Duodenal mucosa (tissue), 2 donors: ENCODE results near the gene SHISA5.

Experiments used
- H3K27ac ChIP-seq: one replicate; pipeline ENCODE4 v1.7.0; 2013; ENCODE audit warnings: low read depth, low read length
- H3K27me3 ChIP-seq, 2 donors: one replicate each; pipeline ENCODE4 v1.7.0; 2013; ENCODE audit warnings: low read length in 2 of 2, control low read depth in 1 of 2; ENCODE audit not compliant: insufficient read depth in 2 of 2, control insufficient read depth in 1 of 2
- H3K36me3 ChIP-seq, 2 donors: one replicate each; pipeline ENCODE4 v1.7.0; 2013; ENCODE audit warnings: low read length in 2 of 2, control low read depth in 1 of 2; ENCODE audit not compliant: insufficient read depth in 2 of 2, control insufficient read depth in 1 of 2
- H3K4me1 ChIP-seq, 2 donors: one replicate each; pipeline ENCODE4 v1.7.0; 2013; ENCODE audit warnings: low read length in 2 of 2, control low read depth in 1 of 2; ENCODE audit not compliant: insufficient read depth in 2 of 2, control insufficient read depth in 1 of 2
- H3K4me3 ChIP-seq, 2 donors: one replicate each; pipeline ENCODE4 v1.7.0; 2013; ENCODE audit warnings: low read length in 2 of 2, low read depth in 1 of 2
- H3K9ac ChIP-seq, 2 donors: one replicate each; pipeline ENCODE4 v1.7.0; 2013; ENCODE audit warnings: low read length in 2 of 2, low read depth in 1 of 2
- H3K9me3 ChIP-seq, 2 donors: one replicate each; pipeline ENCODE4 v1.7.0; 2013; ENCODE audit warnings: low read length in 2 of 2, control low read depth in 1 of 2; ENCODE audit not compliant: control insufficient read depth in 1 of 2

SHISA5 gene

DNA sequence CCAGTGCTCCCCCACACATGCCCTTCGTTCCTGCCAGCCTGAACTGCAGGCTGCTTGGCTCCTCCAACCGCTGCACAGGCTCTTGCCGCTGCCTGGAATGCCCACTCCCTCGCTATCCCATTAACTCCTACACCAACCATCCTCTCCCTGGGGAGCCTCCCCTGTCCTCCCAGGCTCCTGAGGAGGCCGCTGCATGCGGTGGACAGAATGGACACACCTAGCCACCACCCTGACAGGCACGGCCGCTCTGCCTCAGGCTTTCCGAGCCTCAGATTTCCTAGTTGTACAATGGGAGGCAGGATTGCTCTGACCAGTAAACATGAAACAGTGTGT is 76.4 kb downstream of the SHISA5 start:
- Histone ChIP-seq H3K36me3 (peaks cover 7% of the 10 kb centered on the region in 2 donors), H3K9me3 (no peaks in the 10 kb centered on the region), H3K4me3 (peak overlapping the region; percentile 65 to 72), H3K27me3 (no peaks in the 10 kb centered on the region), H3K9ac (peak overlapping the region; percentile 75 to 76), H3K27ac (peak overlapping the region; percentile 4), H3K4me1 (peaks cover 40 to 48% of the 10 kb centered on the region in 2 donors)

GRCh38 chr3:48426944-48427629 is 76.9 kb downstream of the SHISA5 start:
- Histone ChIP-seq H3K4me1 (peaks cover 40 to 44% of the 10 kb centered on the region in 2 donors), H3K27ac (no peak overlapping the region), H3K9ac (peak overlapping the region; percentile 75 to 76), H3K4me3 (peak overlapping the region; percentile 65 to 72), H3K36me3 (peaks cover 6% of the 10 kb centered on the region in 2 donors), H3K9me3 (no peaks in the 10 kb centered on the region), H3K27me3 (no peaks in the 10 kb centered on the region)

DNA sequence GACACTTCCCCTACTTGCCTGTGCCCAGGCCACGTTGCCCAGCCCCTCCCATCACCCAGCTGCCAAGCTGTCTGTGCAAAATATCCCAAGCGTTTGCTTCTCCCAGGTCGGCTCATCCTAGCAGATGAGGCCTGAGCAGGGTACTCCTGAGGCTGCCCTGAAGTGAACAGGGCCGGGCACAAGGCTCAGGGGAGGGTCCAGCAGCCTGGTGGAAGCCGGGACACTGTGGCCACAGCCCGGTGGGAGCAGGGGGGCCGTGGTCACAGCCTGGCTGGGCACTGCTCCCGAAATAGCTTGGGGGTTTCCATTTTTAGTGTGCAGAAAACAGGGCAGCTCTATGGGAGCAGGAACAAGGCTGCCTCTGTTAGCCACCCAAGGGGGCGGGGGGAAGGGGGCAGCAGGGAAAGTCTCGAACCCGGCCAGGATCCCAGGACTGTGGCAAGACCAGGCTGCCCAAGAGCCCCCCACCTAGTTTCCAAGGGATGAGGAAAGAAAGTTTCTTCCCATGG is 77.5 kb downstream of the SHISA5 start:
- H3K4me3 ChIP-seq, result peak overlapping the region; percentile 65 to 72
- H3K9me3 ChIP-seq, result no peaks in the 10 kb centered on the region
- no peaks in the 10 kb centered on the region for H3K27me3 ChIP-seq
- peaks cover 40 to 44% of the 10 kb centered on the region in 2 donors for H3K4me1 ChIP-seq
- H3K36me3 ChIP-seq, result peaks cover 6 to 10% of the 10 kb centered on the region in 2 donors
- H3K27ac ChIP-seq, result no peak overlapping the region
- no peak overlapping the region for H3K9ac ChIP-seq

DNA sequence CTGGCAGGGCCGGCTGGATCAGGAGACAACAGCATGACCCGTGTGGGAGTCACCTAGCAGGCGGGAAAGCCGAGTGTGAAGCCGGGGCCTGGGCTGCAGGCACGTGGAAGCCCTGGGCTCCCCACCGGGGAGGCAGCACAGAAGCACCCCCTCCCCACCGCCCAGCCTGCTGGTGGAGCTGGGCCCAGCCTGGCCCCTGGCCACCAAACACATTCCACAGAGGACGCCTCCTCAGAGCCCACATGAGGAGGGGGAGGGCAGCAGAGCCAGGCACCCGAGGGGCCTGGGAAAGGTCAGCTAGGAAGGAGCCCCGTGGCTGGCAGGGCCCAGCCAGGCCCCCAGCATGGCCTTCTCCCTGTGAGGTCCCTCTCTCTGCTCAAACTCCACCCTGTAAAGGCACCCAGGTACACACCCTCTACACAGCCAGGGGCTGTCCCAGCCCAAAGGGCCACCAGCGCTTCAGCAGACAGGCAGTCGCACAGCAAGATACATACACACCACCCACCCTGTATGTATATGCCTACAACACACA is 78.6 kb downstream of the SHISA5 start:
- no peaks in the 10 kb centered on the region for H3K27me3 ChIP-seq
- no peak overlapping the region for H3K9ac ChIP-seq
- no peaks in the 10 kb centered on the region for H3K9me3 ChIP-seq
- H3K4me1 ChIP-seq, result peaks cover 34% of the 10 kb centered on the region in 2 donors
- H3K4me3 ChIP-seq, result no peak overlapping the region
- H3K27ac ChIP-seq, result peak overlapping the region; percentile 25
- peaks cover 9 to 15% of the 10 kb centered on the region in 2 donors for H3K36me3 ChIP-seq

DNA sequence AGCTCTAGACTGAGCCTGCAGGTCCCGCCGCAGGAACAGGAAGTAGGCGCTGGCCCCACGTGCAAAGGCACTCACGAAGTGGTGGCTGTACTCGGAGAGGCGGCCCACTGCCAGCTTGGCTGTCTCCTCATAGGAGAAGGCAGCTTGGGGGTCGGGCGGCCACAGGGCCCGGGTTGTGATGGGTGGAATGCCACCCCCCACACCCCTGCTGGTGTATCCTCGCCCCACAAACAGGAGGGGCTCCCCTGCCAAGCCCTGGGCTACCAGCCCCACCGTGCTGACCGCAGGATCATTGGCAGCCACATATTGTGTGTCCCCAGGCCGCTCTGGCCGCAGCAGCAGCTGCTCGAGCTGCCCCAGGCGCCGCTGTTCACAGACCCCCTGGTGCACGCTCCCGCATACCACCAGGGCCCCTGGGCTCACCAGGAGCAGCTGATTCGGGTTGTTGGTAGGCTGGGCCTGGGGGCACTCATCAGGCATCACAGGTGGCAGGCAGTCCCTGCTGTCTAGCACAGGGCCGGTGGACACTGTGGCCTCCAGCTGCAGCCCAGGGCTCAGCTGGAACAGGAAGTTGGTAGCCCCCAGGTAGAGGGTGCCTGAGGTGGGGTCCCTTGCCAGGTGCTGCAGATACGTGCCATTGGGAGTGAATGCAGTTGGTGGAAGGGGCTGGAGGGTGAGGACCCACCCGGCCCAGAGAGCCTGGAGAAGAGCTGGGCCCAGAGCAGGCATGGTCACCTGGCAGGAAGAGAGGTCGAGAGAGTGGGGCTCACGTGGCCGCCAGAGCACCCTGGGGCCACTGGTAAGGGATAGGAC is 79.9 kb downstream of the SHISA5 start:
- H3K9me3 ChIP-seq, result no peaks in the 10 kb centered on the region
- no peaks in the 10 kb centered on the region for H3K27me3 ChIP-seq
- H3K4me1 ChIP-seq, result peaks cover 28 to 29% of the 10 kb centered on the region in 2 donors
- H3K9ac ChIP-seq, result no peak overlapping the region
- H3K4me3 ChIP-seq, result no peak overlapping the region
- H3K36me3 ChIP-seq, result peaks cover 9 to 16% of the 10 kb centered on the region in 2 donors
- no peak overlapping the region for H3K27ac ChIP-seq

GRCh38 chr3:48423241-48423882 is 80.6 kb downstream of the SHISA5 start:
- H3K4me1 ChIP-seq, result peaks cover 26 to 29% of the 10 kb centered on the region in 2 donors
- no peaks in the 10 kb centered on the region for H3K9me3 ChIP-seq
- H3K9ac ChIP-seq, result no peak overlapping the region
- H3K27me3 ChIP-seq, result no peaks in the 10 kb centered on the region
- peaks cover 10 to 23% of the 10 kb centered on the region in 2 donors for H3K36me3 ChIP-seq
- H3K4me3 ChIP-seq, result no peak overlapping the region
- H3K27ac ChIP-seq, result no peak overlapping the region

GRCh38 chr3:48422681-48423080 is 81.3 kb downstream of the SHISA5 start:
- peaks cover 19 to 25% of the 10 kb centered on the region in 2 donors for H3K4me1 ChIP-seq
- H3K9ac ChIP-seq, result no peak overlapping the region
- H3K27me3 ChIP-seq, result no peaks in the 10 kb centered on the region
- H3K9me3 ChIP-seq, result no peaks in the 10 kb centered on the region
- peaks cover 16 to 29% of the 10 kb centered on the region in 2 donors for H3K36me3 ChIP-seq
- H3K27ac ChIP-seq, result no peak overlapping the region
- H3K4me3 ChIP-seq, result no peak overlapping the region

DNA sequence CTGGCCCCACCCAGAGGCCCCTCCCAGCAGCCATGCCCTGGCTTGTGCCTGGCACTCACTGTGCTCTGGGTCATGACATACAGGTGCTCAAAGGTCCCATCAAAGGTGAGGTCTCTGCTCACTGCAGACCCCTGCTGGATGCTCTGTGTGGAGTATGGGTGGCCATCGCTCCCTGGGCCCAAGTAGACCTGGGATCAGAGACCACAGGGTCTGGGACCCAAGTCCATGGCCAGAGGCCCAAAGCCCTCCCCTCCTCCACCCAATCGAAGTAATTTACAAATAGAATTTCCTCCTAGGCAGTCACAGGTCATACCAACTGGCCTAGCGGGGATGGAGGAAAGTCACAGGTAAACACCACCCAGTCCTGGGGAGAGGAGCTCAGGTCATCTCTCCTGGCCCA is 81.7 kb downstream of the SHISA5 start:
- no peak overlapping the region for H3K9ac ChIP-seq
- H3K36me3 ChIP-seq, result peaks cover 19 to 33% of the 10 kb centered on the region in 2 donors
- no peak overlapping the region for H3K27ac ChIP-seq
- no peak overlapping the region for H3K4me3 ChIP-seq
- H3K27me3 ChIP-seq, result no peaks in the 10 kb centered on the region
- H3K9me3 ChIP-seq, result no peaks in the 10 kb centered on the region
- peaks cover 15 to 21% of the 10 kb centered on the region in 2 donors for H3K4me1 ChIP-seq

DNA sequence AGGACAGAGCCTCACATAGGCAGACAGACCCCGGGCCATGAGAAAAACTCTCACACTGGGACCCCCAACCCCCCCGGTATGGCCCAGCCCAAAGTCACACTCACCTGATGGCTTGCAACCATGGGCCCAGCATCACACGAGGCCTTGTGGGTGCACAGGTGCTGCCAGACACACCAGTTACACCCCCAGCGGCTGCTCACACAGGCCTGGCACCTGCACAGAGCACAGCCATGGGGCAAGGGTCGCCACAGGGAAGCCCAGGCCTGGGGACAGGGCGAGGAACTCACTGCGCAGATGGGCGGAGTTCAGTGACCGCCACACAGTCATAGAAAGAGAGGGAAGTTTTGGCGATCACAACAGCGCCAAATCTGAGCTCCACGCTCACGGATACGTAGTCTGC is 83.4 kb downstream of the SHISA5 start:
- no peaks in the 10 kb centered on the region for H3K27me3 ChIP-seq
- H3K27ac ChIP-seq, result no peak overlapping the region
- no peak overlapping the region for H3K9ac ChIP-seq
- no peak overlapping the region for H3K4me3 ChIP-seq
- H3K9me3 ChIP-seq, result no peaks in the 10 kb centered on the region
- peaks cover 4 to 6% of the 10 kb centered on the region in 2 donors for H3K4me1 ChIP-seq
- peaks cover 30 to 50% of the 10 kb centered on the region in 2 donors for H3K36me3 ChIP-seq
